CD4-positive, alpha-beta T cell treated with Interleukin-2 at 100 ng/mL for 4 hours (primary cell): ENCODE results near the gene KCTD12.

Source experiments
- DNase-seq: peaks from one replicate; pipeline ENCODE4 v3.0.0-alpha.2; 2020; ENCODE audit warnings: low spot score

The KCTD12 gene

DNA sequence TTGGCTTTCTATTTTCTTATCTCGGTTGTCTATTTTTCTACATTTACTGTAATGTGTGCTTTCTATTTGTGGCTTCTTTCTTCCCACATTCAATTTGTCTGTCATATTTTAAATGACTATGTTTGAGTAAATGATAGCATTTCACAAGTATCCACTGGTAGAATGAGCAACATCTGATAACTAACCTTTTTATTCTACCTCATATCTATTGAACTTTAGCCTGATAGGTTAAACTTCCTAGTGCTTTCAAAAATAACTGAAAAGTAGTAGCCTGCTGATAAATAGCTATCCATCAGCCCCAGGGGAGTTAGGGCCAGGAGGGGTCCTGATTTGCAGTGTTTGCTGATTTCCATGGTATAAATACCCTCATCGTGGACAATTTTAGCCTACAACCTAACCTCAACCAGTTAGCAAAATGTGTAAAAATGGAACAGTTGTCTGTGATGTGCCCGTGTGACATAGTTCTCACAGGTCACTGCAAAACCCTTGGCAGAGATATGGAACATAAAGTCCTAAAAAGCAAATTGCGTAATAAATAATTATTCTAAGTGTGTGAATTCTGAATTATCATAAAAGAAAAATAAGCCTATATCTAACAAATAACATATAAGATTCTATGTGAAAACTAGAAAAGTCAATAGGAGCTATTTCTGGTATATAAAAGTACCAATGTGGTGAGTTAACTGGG, 32.1 kb downstream of the KCTD12 start:
- DNase-seq, result no peak

DNA sequence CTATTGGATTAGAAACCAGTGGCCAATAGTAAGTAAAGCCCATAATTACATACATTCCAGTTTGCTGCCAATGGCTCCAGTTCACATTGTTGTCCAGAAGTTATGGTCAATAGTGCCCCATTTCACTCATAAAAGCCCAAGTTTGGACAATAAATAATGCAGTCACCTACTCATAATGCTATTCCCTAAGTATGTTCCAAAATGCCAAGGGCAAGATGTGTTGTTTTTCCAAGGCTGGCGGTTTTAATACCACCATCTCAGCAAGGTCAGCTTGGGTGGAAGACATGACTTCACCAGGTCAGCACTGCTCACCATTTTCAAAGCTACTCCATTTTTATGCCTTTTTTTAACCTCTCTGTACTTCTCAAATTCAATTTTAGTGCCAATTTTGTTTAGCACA, 32.7 kb downstream of the KCTD12 start:
- DNase-seq, result no peak

DNA sequence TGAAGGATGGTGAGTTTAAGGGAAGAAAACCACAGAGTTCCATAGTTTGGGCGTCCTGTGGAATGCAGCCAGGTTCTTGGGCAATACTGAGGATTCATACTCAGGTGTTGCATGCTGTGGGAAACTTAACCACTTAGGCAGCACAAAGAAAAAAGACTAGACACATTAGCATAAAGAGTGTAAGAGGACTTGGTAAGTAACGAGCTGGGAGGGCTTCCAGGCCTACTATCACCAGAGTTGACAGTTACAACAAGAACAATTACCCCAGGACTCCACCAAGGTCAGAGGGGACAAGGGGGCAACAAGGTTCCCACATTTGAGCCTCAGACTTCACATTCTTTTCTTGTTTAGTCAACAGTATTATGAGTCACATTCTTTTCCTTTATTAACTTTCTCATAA, 33.2 kb downstream of the KCTD12 start:
- no peak for DNase-seq

DNA sequence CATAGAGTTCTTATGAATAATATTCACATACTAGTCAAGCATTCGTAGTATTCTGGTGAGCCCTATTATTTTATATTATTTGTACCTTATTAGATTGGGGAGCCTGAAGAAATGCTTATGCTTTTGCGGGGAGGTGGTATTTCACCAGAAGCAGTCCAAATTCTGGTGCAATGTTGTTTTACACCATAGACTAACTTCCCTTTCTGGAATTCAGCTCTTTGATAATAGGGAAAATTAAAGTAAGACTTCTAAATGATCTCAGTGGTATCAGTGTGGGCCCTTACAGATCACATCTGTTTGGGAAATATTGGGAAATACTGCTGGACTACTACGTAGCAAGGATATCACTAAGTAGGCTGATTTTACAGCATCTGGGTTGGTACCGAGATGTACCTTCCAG, 34.2 kb downstream of the KCTD12 start:
- DNase-seq, result no peak

DNA sequence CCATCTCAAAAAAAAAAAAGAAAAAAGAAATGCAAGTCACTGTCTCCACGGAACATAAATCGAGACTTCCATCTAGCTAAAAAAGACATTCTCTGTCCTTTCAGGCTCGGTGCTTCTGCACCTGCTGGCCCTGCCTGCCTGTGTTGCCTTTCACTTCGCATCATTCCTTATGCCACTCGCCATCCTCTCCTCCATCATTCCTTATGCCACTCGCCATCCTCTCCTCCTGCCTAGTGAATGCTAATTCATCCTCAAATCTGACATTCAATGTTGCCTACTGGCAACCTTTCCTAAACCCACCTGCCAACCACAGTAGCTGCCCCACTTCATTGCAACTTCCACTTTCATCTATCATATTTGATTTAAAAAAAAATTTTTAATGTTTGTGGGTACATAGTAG, 36.7 kb downstream of the KCTD12 start:
- no peak for DNase-seq

GRCh38 chr13:76848596-76848995, 37.6 kb downstream of the KCTD12 start:
- no peak for DNase-seq

GRCh38 chr13:76846363-76846762, 39.8 kb downstream of the KCTD12 start:
- no peak for DNase-seq

- no peak for DNase-seq
These were observed 40.3 kb downstream of the KCTD12 start for GRCh38 chr13:76845865-76846264.

GRCh38 chr13:76845367-76845766, 40.8 kb downstream of the KCTD12 start:
- no peak for DNase-seq

GRCh38 chr13:76837801-76838200, 48.4 kb downstream of the KCTD12 start:
- no peak for DNase-seq

DNA sequence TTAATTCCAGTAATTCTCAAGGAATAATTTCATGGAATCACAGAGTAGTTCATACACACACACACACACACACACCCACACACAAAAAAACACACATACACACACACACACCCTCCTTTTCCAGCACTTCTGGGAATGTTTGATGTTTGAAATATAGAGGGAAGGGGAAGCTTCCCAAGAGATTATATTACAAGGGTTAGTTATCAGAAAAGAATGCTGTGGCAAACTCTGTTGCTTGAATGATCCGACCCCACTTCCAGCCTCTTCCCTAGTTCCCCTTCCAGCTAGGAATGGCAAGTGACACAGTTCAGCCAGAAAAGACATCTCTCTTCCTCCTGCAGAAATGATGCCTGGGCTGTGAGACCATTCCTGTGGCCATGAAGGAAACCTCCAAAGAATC, 49.9 kb downstream of the KCTD12 start:
- no peak for DNase-seq

GRCh38 chr13:76833441-76833954, 52.7 kb downstream of the KCTD12 start:
- no peak for DNase-seq

GRCh38 chr13:76832258-76832988, 53.8 kb downstream of the KCTD12 start:
- DNase-seq, result no peak

GRCh38 chr13:76830805-76831204, 55.4 kb downstream of the KCTD12 start:
- no peak for DNase-seq
